RWPE2 (cell line): ENCODE measurements around the gene ALK.

Experiments used
- ATAC-seq: fragments of 200-7000 bp; cut with Tn5 transposase; 3 replicates; pipeline ENCODE4 v1.9.1; 2021; ENCODE audit warnings: low read depth
- DNase-seq: peaks from one replicate; pipeline ENCODE4 v3.0.0-alpha.2; 2020; ENCODE audit warnings: low spot score
- H3K27ac ChIP-seq: fragments of 450-650 bp; 2 replicates; pipeline ENCODE4 v1.5.1; 2017; ENCODE audit warnings: mild to moderate bottlenecking; ENCODE audit not compliant: poor library complexity, severe bottlenecking
- H3K27me3 ChIP-seq: fragments of 250-450 bp; sonication (Bioruptor Pico); 2 replicates; pipeline ENCODE4 v1.5.1; 2021; ENCODE audit warnings: mild to moderate bottlenecking, moderate library complexity; ENCODE audit not compliant: insufficient read depth, poor library complexity, severe bottlenecking
- H3K36me3 ChIP-seq: fragments of 250-450 bp; sonication (Bioruptor Pico); 2 replicates; pipeline ENCODE4 v1.5.1; 2020; ENCODE audit warnings: low read depth, mild to moderate bottlenecking, moderate library complexity
- H3K4me1 ChIP-seq: fragments of 250-450 bp; sonication (Bioruptor Pico); 2 replicates; pipeline ENCODE4 v1.5.1; 2021; ENCODE audit warnings: mild to moderate bottlenecking, moderate library complexity; ENCODE audit not compliant: insufficient read depth, poor library complexity, severe bottlenecking
- H3K4me3 ChIP-seq: fragments of 250-450 bp; sonication (Bioruptor Pico); 2 replicates; pipeline ENCODE4 v1.5.1; 2021; ENCODE audit warnings: mild to moderate bottlenecking, moderate library complexity; ENCODE audit not compliant: severe bottlenecking
- H3K9me3 ChIP-seq: fragments of 250-450 bp; sonication (Bioruptor Pico); 2 replicates; pipeline ENCODE4 v1.5.1; 2021; ENCODE audit warnings: mild to moderate bottlenecking, moderate library complexity; ENCODE audit not compliant: severe bottlenecking
- TF ChIP-seq, protein P1 (sequence below): fragments of 450-650 bp; IDR thresholded peaks from one replicate; pipeline ENCODE4 v1.5.1; 2017; ENCODE audit warnings: mild to moderate bottlenecking, moderate library complexity; ENCODE audit not compliant: poor library complexity, severe bottlenecking

Gene ALK

DNA sequence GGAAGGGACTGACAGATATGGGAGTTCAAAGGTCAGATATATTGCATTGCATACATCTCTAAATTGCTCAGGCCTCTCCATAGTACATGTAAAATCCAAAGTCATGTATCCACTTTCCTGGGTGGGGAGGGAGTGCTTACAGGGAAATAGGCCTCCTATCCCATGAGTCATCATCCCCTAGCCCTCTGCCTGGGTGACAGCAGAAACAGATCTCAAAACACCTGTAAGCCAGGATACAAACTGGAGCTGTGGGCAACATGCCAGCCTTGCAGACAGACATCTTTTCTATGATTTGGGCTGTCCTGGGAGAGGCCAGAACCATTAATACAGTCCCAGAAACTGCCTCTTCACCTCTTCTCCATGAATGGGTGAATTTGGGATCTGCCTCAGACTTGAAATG is 4.8 kb downstream of the ALK start:
- ATAC-seq (no peak), DNase-seq (no peak)
- Histone ChIP-seq H3K9me3 (no peaks in the 10 kb centered on the region), H3K4me1 (no peaks in the 10 kb centered on the region), H3K27ac (no peak overlapping the region), H3K27me3 (peaks cover 35% of the 10 kb centered on the region), H3K36me3 (no peaks in the 10 kb centered on the region), H3K4me3 (no peak overlapping the region)
- TF ChIP-seq, protein P1, sequence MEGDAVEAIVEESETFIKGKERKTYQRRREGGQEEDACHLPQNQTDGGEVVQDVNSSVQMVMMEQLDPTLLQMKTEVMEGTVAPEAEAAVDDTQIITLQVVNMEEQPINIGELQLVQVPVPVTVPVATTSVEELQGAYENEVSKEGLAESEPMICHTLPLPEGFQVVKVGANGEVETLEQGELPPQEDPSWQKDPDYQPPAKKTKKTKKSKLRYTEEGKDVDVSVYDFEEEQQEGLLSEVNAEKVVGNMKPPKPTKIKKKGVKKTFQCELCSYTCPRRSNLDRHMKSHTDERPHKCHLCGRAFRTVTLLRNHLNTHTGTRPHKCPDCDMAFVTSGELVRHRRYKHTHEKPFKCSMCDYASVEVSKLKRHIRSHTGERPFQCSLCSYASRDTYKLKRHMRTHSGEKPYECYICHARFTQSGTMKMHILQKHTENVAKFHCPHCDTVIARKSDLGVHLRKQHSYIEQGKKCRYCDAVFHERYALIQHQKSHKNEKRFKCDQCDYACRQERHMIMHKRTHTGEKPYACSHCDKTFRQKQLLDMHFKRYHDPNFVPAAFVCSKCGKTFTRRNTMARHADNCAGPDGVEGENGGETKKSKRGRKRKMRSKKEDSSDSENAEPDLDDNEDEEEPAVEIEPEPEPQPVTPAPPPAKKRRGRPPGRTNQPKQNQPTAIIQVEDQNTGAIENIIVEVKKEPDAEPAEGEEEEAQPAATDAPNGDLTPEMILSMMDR = no peak

DNA sequence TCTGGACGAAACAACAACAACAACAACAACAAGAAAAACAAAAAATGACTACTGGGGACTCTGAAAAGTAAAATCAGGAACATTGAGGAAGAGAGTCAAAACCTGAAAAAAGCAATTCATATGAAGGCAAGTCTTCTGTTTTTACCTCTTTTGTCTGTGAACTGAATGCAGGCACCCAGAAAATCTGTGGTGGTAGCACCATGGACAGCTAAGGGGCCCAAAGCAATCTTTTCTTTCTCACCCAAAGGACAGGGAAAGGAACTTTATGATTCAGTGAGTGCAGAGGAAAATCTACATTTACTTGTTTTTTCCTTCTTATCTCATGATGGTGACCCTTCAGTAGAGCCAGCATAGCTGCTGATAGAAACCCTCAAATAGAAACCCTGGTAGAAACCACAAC is 10.4 kb downstream of the ALK start:
- Histone ChIP-seq H3K4me3 (no peak overlapping the region), H3K4me1 (no peaks in the 10 kb centered on the region), H3K9me3 (peaks cover 2% of the 10 kb centered on the region), H3K27me3 (peaks cover 15% of the 10 kb centered on the region), H3K27ac (no peak overlapping the region), H3K36me3 (no peaks in the 10 kb centered on the region)
- DNase-seq (no peak), ATAC-seq (no peak)
- TF ChIP-seq, protein P1 = no peak

DNA sequence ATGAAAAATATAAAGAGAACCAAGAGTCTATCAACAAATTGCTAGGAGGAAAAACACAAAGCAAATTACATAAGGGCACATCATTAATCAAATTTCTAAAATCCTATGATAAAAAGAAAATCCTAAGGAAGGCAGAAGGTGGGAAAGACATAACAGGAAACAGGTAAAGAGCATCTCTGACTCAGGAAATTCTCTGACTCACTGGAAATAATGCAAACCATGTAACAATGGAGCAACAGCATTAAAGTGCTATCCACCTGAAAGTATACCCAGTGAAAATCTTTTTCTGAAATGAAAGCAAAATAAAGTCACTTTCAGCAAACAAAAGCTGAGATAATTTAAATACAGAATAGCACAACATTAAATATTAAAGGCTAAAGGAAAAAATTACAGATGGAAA is 10.9 kb downstream of the ALK start:
- TF ChIP-seq, protein P1 = no peak
- no peak for DNase-seq
- peak; percentile 67; the same call in 2 of the 3 replicates for ATAC-seq
- Histone ChIP-seq H3K4me1 (no peaks in the 10 kb centered on the region), H3K9me3 (peaks cover 2% of the 10 kb centered on the region), H3K27me3 (peaks cover 15% of the 10 kb centered on the region), H3K4me3 (no peak overlapping the region), H3K36me3 (no peaks in the 10 kb centered on the region), H3K27ac (no peak overlapping the region)

DNA sequence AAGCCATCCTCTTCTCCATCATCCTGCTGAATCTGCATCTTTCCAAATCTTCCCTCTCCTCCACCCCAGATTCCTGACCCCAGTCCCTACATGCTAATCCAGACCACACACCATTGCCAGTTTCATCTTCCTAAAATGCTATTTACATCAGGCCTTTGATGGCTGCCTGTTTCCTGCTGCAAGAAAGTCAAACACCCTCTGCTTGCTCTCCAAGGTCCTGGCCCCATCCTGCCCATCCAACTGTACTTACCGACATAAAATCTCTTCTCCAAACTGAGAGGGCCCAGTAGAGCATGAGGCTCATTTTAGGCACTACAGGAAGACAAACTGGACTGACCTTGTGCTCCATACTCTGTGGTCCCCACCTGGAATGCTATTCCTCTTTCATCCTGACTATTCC is 19.0 kb downstream of the ALK start:
- Histone ChIP-seq H3K4me3 (no peak overlapping the region), H3K27ac (no peak overlapping the region), H3K27me3 (peaks cover 73% of the 10 kb centered on the region), H3K36me3 (no peaks in the 10 kb centered on the region), H3K4me1 (no peaks in the 10 kb centered on the region), H3K9me3 (no peaks in the 10 kb centered on the region)
- ATAC-seq (no peak), DNase-seq (no peak)
- TF ChIP-seq, protein P1 = no peak

DNA sequence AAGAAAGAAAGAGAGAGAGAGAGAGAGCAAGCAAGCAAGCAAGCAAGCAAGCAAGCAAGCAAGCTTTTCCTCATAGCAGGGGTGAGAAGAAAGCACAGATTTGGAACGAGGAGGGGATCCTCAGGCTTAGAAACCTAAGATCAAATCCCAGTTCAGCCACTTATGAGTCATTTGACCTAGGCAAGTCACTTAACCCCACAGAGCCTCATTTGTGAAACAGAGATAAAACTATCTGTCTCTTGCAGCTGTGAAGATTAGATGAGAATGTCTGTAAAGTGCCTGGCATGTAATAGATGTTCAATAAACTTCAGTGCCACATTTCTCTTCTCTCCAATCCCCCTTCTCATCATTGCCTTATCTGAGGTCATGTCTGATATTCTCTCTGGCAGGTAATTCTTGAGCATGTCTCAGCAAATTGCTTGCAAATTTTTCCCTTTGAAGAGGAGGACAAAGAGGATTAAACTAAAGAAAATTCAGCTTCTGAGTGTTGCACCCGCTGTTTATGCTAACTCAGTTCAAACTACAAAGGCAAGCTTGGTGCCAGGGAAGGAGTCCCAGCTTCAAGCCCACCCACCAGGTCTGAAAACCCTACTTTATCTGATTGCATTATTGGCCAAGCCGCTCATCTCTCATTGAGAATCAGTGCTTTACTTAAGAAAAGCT is 20.3 kb downstream of the ALK start:
- ATAC-seq (no peak), DNase-seq (no peak)
- Histone ChIP-seq H3K36me3 (no peaks in the 10 kb centered on the region), H3K9me3 (no peaks in the 10 kb centered on the region), H3K4me1 (no peaks in the 10 kb centered on the region), H3K27me3 (peaks cover 63% of the 10 kb centered on the region), H3K4me3 (no peak overlapping the region), H3K27ac (no peak overlapping the region)
- TF ChIP-seq, protein P1 = no peak
